ENCODE measurements around the gene TGFA. TPM values are rescaled to one million over a fixed set of nuclear protein-coding genes. Genes with fewer than 3 reads are reported as not detected.

The TGFA gene
- polyA plus RNA-seq, 3 donors, result 17.0 to 21.2 (median 19.2) TPM

GRCh38 chr2:70403267-70404053, 150.2 kb downstream of the TGFA start:
- DNase-seq (ENCODE audit: extremely low read depth in 1 of 11, low read depth in 9 of 11, low spot score in 4 of 11), result no peak

GRCh38 chr2:70400539-70400938, 153.1 kb downstream of the TGFA start:
- DNase-seq (ENCODE audit: extremely low read depth in 1 of 11, low read depth in 9 of 11, low spot score in 4 of 11), result no peak

GRCh38 chr2:70399046-70399445, 154.6 kb downstream of the TGFA start:
- no peak for DNase-seq (ENCODE audit: extremely low read depth in 1 of 11, low read depth in 9 of 11, low spot score in 4 of 11)

Other genes with a start within 250 kb of the TGFA start
- gene ADD2, start 214.4 kb upstream of the TGFA start, polyA plus RNA-seq (ENCODE audit: insufficient read length in 3 of 3), result 1 to 10 TPM; 6.0 to 8.3 (median 6.2) TPM
- not detected for gene FIGLA, start 236.8 kb upstream of the TGFA start, polyA plus RNA-seq (ENCODE audit: insufficient read length in 3 of 3)